AG04450 (cell line): Measurements from ENCODE around the gene MEI1. TPM values are rescaled to one million over a fixed set of nuclear protein-coding genes. Genes with fewer than 3 reads are reported as not detected.

Experiments used
- CTCF ChIA-PET: fragments of 300-600, 350-600 bp; formaldehyde crosslinking; extraction: SDS; loops from one replicate; lab custom pipeline; 2022; ENCODE audit warnings: antibody characterized with exemption, inconsistent platforms; lab: Charles Lee
- POLR2A ChIA-PET: fragments of 350-600 bp; formaldehyde crosslinking; extraction: SDS; loops from one replicate; lab custom pipeline; 2021; ENCODE audit warnings: antibody characterized with exemption, inconsistent platforms; lab: Yijun Ruan, JAX
- DNase-seq: peaks from one replicate; pipeline ENCODE4 v3.0.0-alpha.2; 2011; ENCODE audit warnings: low read depth, low spot score
- H3K27ac ChIP-seq: one replicate; pipeline ENCODE4 v1.5.1; 2012; ENCODE audit warnings: low read depth, low read length, control low read depth
- H3K27me3 ChIP-seq: one replicate; pipeline ENCODE4 v1.6.0; 2012; ENCODE audit warnings: low read length; ENCODE audit not compliant: control insufficient read depth, insufficient read depth
- H3K4me3 ChIP-seq: 2 replicates; pipeline ENCODE4 v1.5.1; 2011; ENCODE audit warnings: mild to moderate bottlenecking, low read depth, low read length, control low read depth
- H3K9me3 ChIP-seq: 2 replicates; pipeline ENCODE4 v1.5.1; 2012; ENCODE audit warnings: low read length; ENCODE audit not compliant: control insufficient read depth, insufficient read depth
- polyA plus RNA-seq: library from polyadenylated mRNA; depleted of rRNA; stranded (reverse); fragments of >200 nt; gene quantifications from 2 replicates; pipeline ENCODE4 v1.2.3, GENCODE V29; 2011; rRNA removed
- small RNA-seq: library from RNA; depleted of rRNA; stranded (forward); fragments of <200 nt; gene quantifications from one replicate; pipeline ENCODE3, GENCODE V24; 2012; ENCODE audit warnings: low read depth; ENCODE audit not compliant: insufficient read length
- TF ChIP-seq, protein P1 (sequence below): IDR thresholded peaks from 2 replicates; pipeline ENCODE4 v1.5.1; 2011; ENCODE audit warnings: low read depth, low read length, control low read depth, inconsistent platforms

Gene MEI1
- polyA plus RNA-seq, 1 experiment: 0.22 TPM

- Histone ChIP-seq H3K27ac (no peak overlapping the region), H3K4me3 (no peak overlapping the region), H3K27me3 (no peaks in the 10 kb centered on the region), H3K9me3 (no peaks in the 10 kb centered on the region)
- DNase-seq: no peak
- POLR2A ChIA-PET: no interaction called here
- CTCF ChIA-PET: interaction anchor here (1.5 kb wide), 1 partner anchor 149 kb away, joined by 4 read pairs; no protein-coding TSS in a partner anchor
- TF ChIP-seq, protein P1, sequence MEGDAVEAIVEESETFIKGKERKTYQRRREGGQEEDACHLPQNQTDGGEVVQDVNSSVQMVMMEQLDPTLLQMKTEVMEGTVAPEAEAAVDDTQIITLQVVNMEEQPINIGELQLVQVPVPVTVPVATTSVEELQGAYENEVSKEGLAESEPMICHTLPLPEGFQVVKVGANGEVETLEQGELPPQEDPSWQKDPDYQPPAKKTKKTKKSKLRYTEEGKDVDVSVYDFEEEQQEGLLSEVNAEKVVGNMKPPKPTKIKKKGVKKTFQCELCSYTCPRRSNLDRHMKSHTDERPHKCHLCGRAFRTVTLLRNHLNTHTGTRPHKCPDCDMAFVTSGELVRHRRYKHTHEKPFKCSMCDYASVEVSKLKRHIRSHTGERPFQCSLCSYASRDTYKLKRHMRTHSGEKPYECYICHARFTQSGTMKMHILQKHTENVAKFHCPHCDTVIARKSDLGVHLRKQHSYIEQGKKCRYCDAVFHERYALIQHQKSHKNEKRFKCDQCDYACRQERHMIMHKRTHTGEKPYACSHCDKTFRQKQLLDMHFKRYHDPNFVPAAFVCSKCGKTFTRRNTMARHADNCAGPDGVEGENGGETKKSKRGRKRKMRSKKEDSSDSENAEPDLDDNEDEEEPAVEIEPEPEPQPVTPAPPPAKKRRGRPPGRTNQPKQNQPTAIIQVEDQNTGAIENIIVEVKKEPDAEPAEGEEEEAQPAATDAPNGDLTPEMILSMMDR: no peak
These were observed 147.1 kb downstream of the MEI1 start for GRCh38 chr22:41846268-41846987.

- Histone ChIP-seq H3K27me3 (no peaks in the 10 kb centered on the region), H3K9me3 (no peaks in the 10 kb centered on the region), H3K27ac (no peak overlapping the region), H3K4me3 (no peak overlapping the region)
- no peak for DNase-seq
- ChIA-PET POLR2A (no interaction called here), CTCF (interaction anchor here (1.5 kb wide), 1 partner anchor 150 kb away, joined by 4 read pairs; no protein-coding TSS in a partner anchor)
- TF ChIP-seq, protein P1: no peak
These were observed 148.0 kb downstream of the MEI1 start for GRCh38 chr22:41847300-41847699.

DNA sequence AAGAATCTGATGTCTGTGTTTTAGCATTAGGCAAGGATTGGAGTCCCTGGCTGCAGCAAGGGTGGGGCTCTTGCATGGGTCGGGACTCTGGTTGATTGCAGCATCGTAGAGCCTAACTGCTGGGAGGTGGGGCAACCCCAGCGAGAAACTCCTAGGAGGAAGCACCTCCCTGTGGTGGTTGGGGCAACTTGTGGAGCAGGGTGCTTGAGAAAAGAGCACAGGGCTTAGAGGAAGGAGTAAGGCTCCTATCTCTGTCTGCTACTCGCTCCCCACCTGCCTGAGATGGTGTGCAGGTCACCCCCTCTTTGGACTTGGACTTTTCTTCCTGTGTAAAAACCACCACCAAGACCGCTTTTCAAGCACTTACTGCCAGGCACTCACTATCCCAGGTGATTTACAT is 149.2 kb downstream of the MEI1 start:
- Histone ChIP-seq H3K27ac (no peak overlapping the region), H3K4me3 (no peak overlapping the region), H3K27me3 (no peaks in the 10 kb centered on the region), H3K9me3 (no peaks in the 10 kb centered on the region)
- POLR2A ChIA-PET: no interaction called here
- TF ChIP-seq, protein P1: no peak
- DNase-seq: no peak
- CTCF ChIA-PET: no interaction called here

Small RNAs within 50 kb of the gene (small RNA-seq; reads per million reads assigned to genes)
- gene HMGN2P10 (not detected), gene RF00019 (not detected), gene RNU6-476P (not detected), gene RNU6ATAC22P (not detected)

Other genes with a start within 250 kb of the MEI1 start
- 47.9 and 53.8 TPM in 2 replicates for gene PHF5A, start 230.8 kb upstream of the MEI1 start, polyA plus RNA-seq
- gene ACO2, start 230.4 kb upstream of the MEI1 start, polyA plus RNA-seq: 32.2 and 44.4 TPM in 2 replicates
- gene POLR3H, start 155.0 kb upstream of the MEI1 start, polyA plus RNA-seq: 36.3 and 41.1 TPM in 2 replicates
- 12.4 and 21.2 TPM in 2 replicates for gene CSDC2, start 138.5 kb upstream of the MEI1 start, polyA plus RNA-seq
- 60.7 and 72.5 TPM in 2 replicates for gene PMM1, start 109.7 kb upstream of the MEI1 start, polyA plus RNA-seq
- gene DESI1, start 78.5 kb upstream of the MEI1 start, polyA plus RNA-seq: 22.3 and 23.8 TPM in 2 replicates
- gene XRCC6, start 78.2 kb upstream of the MEI1 start, polyA plus RNA-seq: 149 and 196 TPM in 2 replicates
- gene SNU13, start 10.6 kb upstream of the MEI1 start, polyA plus RNA-seq: 151 and 165 TPM in 2 replicates
- 2.6 and 3.5 TPM in 2 replicates for gene CCDC134, start 101.2 kb downstream of the MEI1 start, polyA plus RNA-seq
- 31.7 and 39.1 TPM in 2 replicates for gene SREBF2, start 133.6 kb downstream of the MEI1 start, polyA plus RNA-seq
- gene SHISA8, start 215.6 kb downstream of the MEI1 start, polyA plus RNA-seq: not detected in 2 replicates
- 0.06 and 0.07 TPM in 2 replicates for gene TNFRSF13C, start 227.3 kb downstream of the MEI1 start, polyA plus RNA-seq
- gene CENPM, start 247.6 kb downstream of the MEI1 start, polyA plus RNA-seq: 5.1 and 6.8 TPM in 2 replicates